Measurements from ENCODE around the gene GGACT.

GGACT gene

GRCh38 chr13:100515410-100515800 is 73.2 kb downstream of the GGACT start:
- no peak overlapping the region for H3K4me3 ChIP-seq (ENCODE audit: low read depth, low read length)
- ChIA-PET POLR2A (no interaction called here), CTCF (interaction anchor here (0.6 to 2.8 kb wide), 14 partner anchors 32 to 1072 kb away, joined by 3 to 19 read pairs (median 4); no protein-coding TSS in a partner anchor)
- no peak overlapping the region for H3K27ac ChIP-seq (ENCODE audit: extremely low read depth, low read depth, low read length)
- H3K36me3 ChIP-seq (ENCODE audit: control insufficient read depth in 2 of 2, insufficient read depth in 1 of 2, low read length in 2 of 2) = no peaks in the 10 kb centered on the region
- no peaks in the 10 kb centered on the region for H3K4me1 ChIP-seq (ENCODE audit: control insufficient read depth, insufficient read depth, low read length)
- TF ChIP-seq SCRT1 (tag by site-specific recombination; IDR thresholded peaks at IDR 0.05; ENCODE audit: borderline replicate concordance) (no peak), GFI1B (tag by site-specific recombination; IDR thresholded peaks at IDR 0.05) (no peak), PBX3 (CRISPR knock-in tag; IDR thresholded peaks at IDR 0.05) (no peak), BCL6B (tag by site-specific recombination; IDR thresholded peaks at IDR 0.05) (no peak), ZFP69B (tag by site-specific recombination; IDR thresholded peaks at IDR 0.05) (no peak), SP7 (tag by site-specific recombination; IDR thresholded peaks at IDR 0.05) (no peak), ZNF658 (tag by site-specific recombination; IDR thresholded peaks at IDR 0.05) (no peak), OSR2 (tag by site-specific recombination; IDR thresholded peaks at IDR 0.05) (no peak), ZNF654 (tag by site-specific recombination; IDR thresholded peaks at IDR 0.05; ENCODE audit: low read depth) (no peak), ZNF664 (tag by site-specific recombination; IDR thresholded peaks at IDR 0.05) (no peak), RBAK (tag by site-specific recombination; IDR thresholded peaks at IDR 0.05) (no peak), KLF1 (tag by site-specific recombination; IDR thresholded peaks at IDR 0.05) (no peak), ZBTB48 (tag by site-specific recombination; IDR thresholded peaks at IDR 0.05) (no peak), ZNF211 (tag by site-specific recombination; IDR thresholded peaks at IDR 0.05; ENCODE audit: low read depth) (no peak), ZNF223 (tag by site-specific recombination; IDR thresholded peaks at IDR 0.05) (no peak), ZNF777 (tag by site-specific recombination; IDR thresholded peaks at IDR 0.05; ENCODE audit: borderline replicate concordance) (no peak), ZSCAN23 (tag by site-specific recombination; IDR thresholded peaks at IDR 0.05) (no peak)
- H3K9me3 ChIP-seq (ENCODE audit: control insufficient read depth, insufficient read depth, low read depth, low read length) = no peaks in the 10 kb centered on the region

- POLR2A ChIA-PET = interaction anchor here (0.5 kb wide), 1 partner anchor 638 kb away, joined by 4 read pairs; no protein-coding TSS in a partner anchor
- TF ChIP-seq ZNF2 (tag by site-specific recombination; IDR thresholded peaks at IDR 0.05) = peak; percentile 53; the same call in 1 of the 2 replicates
- no peak for TF ChIP-seq ZNF692 (tag by site-specific recombination; IDR thresholded peaks at IDR 0.05)
- peak; percentile 68 for TF ChIP-seq ZNF660 (tag by site-specific recombination; IDR thresholded peaks at IDR 0.05)
- no peak for TF ChIP-seq ZNF664 (tag by site-specific recombination; IDR thresholded peaks at IDR 0.05)
- TF ChIP-seq ZNF248 (tag by site-specific recombination; IDR thresholded peaks at IDR 0.05) = no peak
- no peak for TF ChIP-seq ZNF76 (tag by site-specific recombination; IDR thresholded peaks at IDR 0.05; ENCODE audit: borderline replicate concordance, low read depth)
- no peak for TF ChIP-seq ZNF785 (tag by site-specific recombination; IDR thresholded peaks at IDR 0.05)
- TF ChIP-seq ZNF549 (tag by site-specific recombination; IDR thresholded peaks at IDR 0.05) = no peak
- TF ChIP-seq GLIS2 (tag by site-specific recombination; IDR thresholded peaks at IDR 0.05) = no peak
- TF ChIP-seq ZNF423 (tag by site-specific recombination; IDR thresholded peaks at IDR 0.05) = no peak
- TF ChIP-seq ZBTB17 (tag by site-specific recombination; IDR thresholded peaks at IDR 0.05) = 0 out of 2 replicates have a peak, but pooled peaks have one; percentile 15
- TF ChIP-seq RBAK (tag by site-specific recombination; IDR thresholded peaks at IDR 0.05) = no peak
- TF ChIP-seq TCF7L2 (IDR thresholded peaks at IDR 0.05; ENCODE audit: borderline replicate concordance, low read depth, low read length) = no peak
- no peak for TF ChIP-seq ZBTB7A (tag by site-specific recombination; IDR thresholded peaks at IDR 0.05; ENCODE audit: low read depth)
- no peak for TF ChIP-seq ZNF473 (tag by site-specific recombination; IDR thresholded peaks at IDR 0.05)
- TF ChIP-seq IKZF3 (tag by site-specific recombination; IDR thresholded peaks at IDR 0.05) = peak; percentile 86
- 0 out of 2 replicates have a peak, but pooled peaks have one; percentile 25 for TF ChIP-seq KLF10 (tag by site-specific recombination; IDR thresholded peaks at IDR 0.05)
- TF ChIP-seq ZBTB8A (tag by site-specific recombination; IDR thresholded peaks at IDR 0.05) = peak; percentile 50; the same call in 1 of the 2 replicates
These were observed 73.7 kb downstream of the GGACT start for GRCh38 chr13:100514788-100515409.

More at GRCh38 chr13:100514788-100515409, 73.7 kb downstream of the GGACT start:
- no peak overlapping the region for H3K27ac ChIP-seq (ENCODE audit: extremely low read depth, low read depth, low read length)
- CTCF ChIA-PET = interaction anchor here (0.6 to 2.8 kb wide), 15 partner anchors 31 to 1071 kb away, joined by 3 to 19 read pairs (median 4); no protein-coding TSS in a partner anchor
- no peak overlapping the region for H3K4me3 ChIP-seq (ENCODE audit: low read depth, low read length)
- no peaks in the 10 kb centered on the region for H3K4me1 ChIP-seq (ENCODE audit: control insufficient read depth, insufficient read depth, low read length)
- no peaks in the 10 kb centered on the region for H3K36me3 ChIP-seq (ENCODE audit: control insufficient read depth in 2 of 2, insufficient read depth in 1 of 2, low read length in 2 of 2)
- H3K9me3 ChIP-seq (ENCODE audit: control insufficient read depth, insufficient read depth, low read depth, low read length) = no peaks in the 10 kb centered on the region
